Natural killer cell (primary cell): ENCODE measurements around the gene ADAM10. TPM values are rescaled to one million over a fixed set of nuclear protein-coding genes. Genes with fewer than 3 reads are reported as not detected.

Experiments
- ATAC-seq, 3 donors: fragments of 150-1000 bp in 2 of 3; fragments of 200-7000 bp in 1 of 3; cut with Tn5 transposase; 1 replicate in 1 of 3; 2 replicates in 2 of 3; pipeline ENCODE4 v1.10.0; 2021; ENCODE audit warnings: mild to moderate bottlenecking in 2 of 3, moderate library complexity in 2 of 3
- DNase-seq, 2 donors: peaks; one replicate each; pipeline versions ENCODE4 v3.0.0 to v3.0.0-alpha.2; 2013 to 2021; ENCODE audit warnings: mixed read lengths in 1 of 2
- H3K27ac ChIP-seq: one replicate; pipeline ENCODE4 v1.5.1; 2013; ENCODE audit warnings: mild to moderate bottlenecking, low read length
- H3K27me3 ChIP-seq: one replicate; pipeline ENCODE4 v1.6.1; 2013; ENCODE audit warnings: low read length; ENCODE audit not compliant: control insufficient read depth, insufficient read depth
- H3K36me3 ChIP-seq: one replicate; pipeline ENCODE4 v1.6.1; 2013; ENCODE audit warnings: low read length; ENCODE audit not compliant: control insufficient read depth, insufficient read depth
- H3K4me1 ChIP-seq: one replicate; pipeline ENCODE4 v1.6.1; 2013; ENCODE audit warnings: low read length; ENCODE audit not compliant: control insufficient read depth, insufficient read depth
- H3K4me3 ChIP-seq: one replicate; pipeline ENCODE4 v1.5.1; 2013; ENCODE audit warnings: low read length
- H3K9me3 ChIP-seq: one replicate; pipeline ENCODE4 v1.6.1; 2013; ENCODE audit warnings: low read length; ENCODE audit not compliant: control insufficient read depth, insufficient read depth
- H3K27ac Mint-ChIP-seq, 2 donors: one replicate each; pipeline ENCODE4 v1.8.0; 2022; ENCODE audit warnings: mild to moderate bottlenecking in 2 of 2, mixed read lengths in 2 of 2, moderate library complexity in 1 of 2
- H3K27me3 Mint-ChIP-seq, 2 donors: one replicate each; pipeline ENCODE4 v1.8.0; 2022; ENCODE audit warnings: low read depth in 2 of 2, mixed read lengths in 2 of 2
- H3K36me3 Mint-ChIP-seq: one replicate; pipeline ENCODE4 v1.8.0; 2022; ENCODE audit warnings: mixed read lengths
- H3K4me1 Mint-ChIP-seq, 2 donors: one replicate each; pipeline ENCODE4 v1.8.0; 2022; ENCODE audit warnings: mixed read lengths in 2 of 2
- H3K4me3 Mint-ChIP-seq: one replicate; pipeline ENCODE4 v1.8.0; 2022; ENCODE audit warnings: mild to moderate bottlenecking, moderate library complexity, mixed read lengths
- H3K9me3 Mint-ChIP-seq, 2 donors: one replicate each; pipeline ENCODE4 v1.8.0; 2022; ENCODE audit warnings: mixed read lengths in 2 of 2
- WGBS: methylation state at CpG from one replicate; pipeline ENCODE4 v1.1.7; 2013; ENCODE audit warnings: missing lambda C conversion rate; ENCODE audit not compliant: insufficient coverage; 5-methylcytosine and 5-hydroxymethylcytosine counted together
- intact Hi-C: fragments of 100-400 bp; cut with micrococcal nuclease; formaldehyde crosslinking; loops from one replicate; pipeline ENCODE4 v1.14.2; 2022
- total RNA-seq, 4 donors: library from RNA; stranded (reverse); fragments of 120-200 nt in 1 of 4; gene quantifications; one replicate each; pipeline versions ENCODE4 v1.2.3 to v1.2.4, GENCODE V29; 2013 to 2022
- TF ChIP-seq, protein P1 (sequence below): fragments of 200-600 bp; IDR thresholded peaks from one replicate; pipeline ENCODE4 v1.8.0; 2022; ENCODE audit warnings: antibody characterized with exemption

Gene ADAM10
- total RNA-seq, 3 donors from 2014 or later (not counting 1 experiment from before 2014, with no cell fraction given): 223 to 297 (median 259) TPM

DNA sequence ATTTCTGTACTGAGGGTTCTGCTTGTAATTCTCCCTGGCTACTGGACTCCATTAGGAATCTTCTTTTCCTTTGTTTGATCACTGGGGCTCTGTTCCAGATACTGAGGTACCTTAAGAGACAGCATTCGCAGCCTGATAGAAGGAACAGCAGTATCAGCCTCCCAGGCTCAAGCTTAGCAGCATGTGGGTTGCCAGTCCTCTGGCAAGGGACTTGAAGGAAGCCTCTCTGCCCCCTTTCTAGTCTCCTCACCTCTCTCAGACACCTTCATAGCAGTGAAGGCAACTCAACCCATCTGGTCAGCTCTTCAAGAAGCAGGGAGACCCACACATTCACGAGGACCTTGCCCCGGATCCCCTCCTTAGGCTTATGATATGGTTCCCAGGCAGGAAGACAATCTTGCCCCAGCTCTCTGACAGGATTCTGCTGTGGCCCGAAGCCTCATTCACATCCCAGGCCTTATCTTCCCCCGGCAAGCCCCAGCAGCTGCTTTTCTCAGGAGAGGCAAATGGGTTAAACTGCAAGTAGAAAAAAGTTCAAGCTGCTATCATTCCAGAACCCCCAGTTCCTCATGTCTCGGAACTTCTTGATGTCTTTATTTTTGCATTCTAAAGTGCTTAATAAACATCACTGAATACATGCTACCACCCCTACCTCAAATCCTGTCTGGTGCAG lies 164.6 kb downstream of the ADAM10 start:
- H3K36me3 Mint-ChIP-seq: no peaks in the 10 kb centered on the region
- DNase-seq (no peak), ATAC-seq (no peak)
- Histone ChIP-seq H3K4me1 (peaks cover 8% of the 10 kb centered on the region), H3K9me3 (no peaks in the 10 kb centered on the region), H3K4me3 (no peak overlapping the region), H3K27me3 (no peaks in the 10 kb centered on the region), H3K36me3 (no peaks in the 10 kb centered on the region), H3K27ac (no peak overlapping the region)
- intact Hi-C loops: no loop called here
- 75% methylated on average over 6 of the region's 6 CpGs for WGBS
- peaks cover 20 to 35% of the 10 kb centered on the region in 2 donors for H3K4me1 Mint-ChIP-seq
- no peak overlapping the region for H3K4me3 Mint-ChIP-seq
- no peaks in the 10 kb centered on the region for H3K27me3 Mint-ChIP-seq
- H3K9me3 Mint-ChIP-seq: peaks cover 3 to 6% of the 10 kb centered on the region in 2 donors
- TF ChIP-seq, protein P1, sequence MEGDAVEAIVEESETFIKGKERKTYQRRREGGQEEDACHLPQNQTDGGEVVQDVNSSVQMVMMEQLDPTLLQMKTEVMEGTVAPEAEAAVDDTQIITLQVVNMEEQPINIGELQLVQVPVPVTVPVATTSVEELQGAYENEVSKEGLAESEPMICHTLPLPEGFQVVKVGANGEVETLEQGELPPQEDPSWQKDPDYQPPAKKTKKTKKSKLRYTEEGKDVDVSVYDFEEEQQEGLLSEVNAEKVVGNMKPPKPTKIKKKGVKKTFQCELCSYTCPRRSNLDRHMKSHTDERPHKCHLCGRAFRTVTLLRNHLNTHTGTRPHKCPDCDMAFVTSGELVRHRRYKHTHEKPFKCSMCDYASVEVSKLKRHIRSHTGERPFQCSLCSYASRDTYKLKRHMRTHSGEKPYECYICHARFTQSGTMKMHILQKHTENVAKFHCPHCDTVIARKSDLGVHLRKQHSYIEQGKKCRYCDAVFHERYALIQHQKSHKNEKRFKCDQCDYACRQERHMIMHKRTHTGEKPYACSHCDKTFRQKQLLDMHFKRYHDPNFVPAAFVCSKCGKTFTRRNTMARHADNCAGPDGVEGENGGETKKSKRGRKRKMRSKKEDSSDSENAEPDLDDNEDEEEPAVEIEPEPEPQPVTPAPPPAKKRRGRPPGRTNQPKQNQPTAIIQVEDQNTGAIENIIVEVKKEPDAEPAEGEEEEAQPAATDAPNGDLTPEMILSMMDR: no peak
- H3K27ac Mint-ChIP-seq: peak overlapping the region; percentile 2 to 17

DNA sequence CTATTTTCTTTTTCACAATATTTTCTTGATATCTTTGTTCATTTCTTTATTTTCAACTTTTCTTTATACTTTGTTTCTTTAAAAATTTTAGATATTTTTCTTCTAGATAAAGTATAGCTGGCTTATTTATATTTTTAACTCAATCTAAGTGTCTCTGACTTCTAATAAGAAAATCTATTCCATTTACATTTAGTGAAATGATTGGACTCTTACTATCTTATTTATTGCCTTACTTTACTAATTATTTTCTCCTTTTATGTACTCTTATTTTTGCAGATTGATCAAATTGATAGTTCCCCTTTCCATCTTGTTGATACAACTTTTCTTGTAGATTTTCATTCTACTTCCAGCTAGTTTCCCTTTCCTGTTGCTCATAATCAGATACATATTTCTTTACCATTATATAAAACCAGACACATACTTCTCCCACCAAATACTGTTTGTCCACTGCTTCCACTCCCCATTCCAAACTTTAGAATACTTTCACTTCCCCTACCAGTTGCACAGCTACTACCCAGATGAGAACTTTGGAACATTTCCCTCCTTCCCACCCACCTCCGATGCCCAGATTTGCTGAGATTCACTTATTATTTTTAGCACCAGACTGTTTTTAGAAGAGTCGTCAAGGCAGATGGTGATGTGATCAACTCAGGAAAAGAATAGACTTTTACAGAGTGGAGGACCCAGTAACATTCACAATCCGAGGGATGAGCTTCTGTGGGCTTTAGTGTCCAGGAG lies 166.2 kb downstream of the ADAM10 start:
- H3K36me3 Mint-ChIP-seq: no peaks in the 10 kb centered on the region
- WGBS: 95% methylated on average over 3 of the region's 3 CpGs

DNA sequence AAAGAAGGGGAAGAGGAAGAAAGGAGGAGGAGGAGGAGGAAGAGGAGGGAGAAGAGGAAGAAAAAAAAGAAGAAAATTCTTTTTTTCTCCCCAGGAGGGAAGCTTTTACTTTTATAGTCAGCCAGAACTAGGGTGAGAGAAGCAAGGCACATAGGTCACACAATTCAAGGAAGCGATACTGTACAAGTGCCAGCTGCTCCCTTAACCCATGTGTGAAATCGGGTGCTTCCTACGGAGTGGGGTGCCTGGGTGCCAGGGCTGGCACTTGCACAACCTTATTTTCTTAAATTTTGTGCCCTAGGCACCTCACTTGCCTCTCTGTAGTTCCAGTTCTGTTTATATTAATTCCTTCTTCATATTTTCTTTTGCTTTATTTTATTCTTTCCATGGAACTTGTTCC lies 167.3 kb downstream of the ADAM10 start:
- no peak overlapping the region for H3K4me3 ChIP-seq

More for the DNA sequence above, 166.2 kb downstream of the ADAM10 start:
- intact Hi-C loops: no loop called here
- Histone ChIP-seq H3K36me3 (no peaks in the 10 kb centered on the region), H3K4me3 (no peak overlapping the region), H3K27ac (no peak overlapping the region), H3K4me1 (peaks cover 8% of the 10 kb centered on the region), H3K9me3 (no peaks in the 10 kb centered on the region), H3K27me3 (no peaks in the 10 kb centered on the region)
- H3K27me3 Mint-ChIP-seq: no peaks in the 10 kb centered on the region
- H3K9me3 Mint-ChIP-seq: peaks cover 3 to 6% of the 10 kb centered on the region in 2 donors
- H3K4me3 Mint-ChIP-seq: no peak overlapping the region
- no peak overlapping the region for H3K27ac Mint-ChIP-seq
- no peak for ATAC-seq
- TF ChIP-seq, protein P1: no peak
- no peak for DNase-seq
- peaks cover 20 to 29% of the 10 kb centered on the region in 2 donors for H3K4me1 Mint-ChIP-seq

More for the DNA sequence above, 167.3 kb downstream of the ADAM10 start:
- no peak overlapping the region for H3K27ac ChIP-seq
- ATAC-seq: no peak
- no peak for DNase-seq
- H3K27me3 ChIP-seq: no peaks in the 10 kb centered on the region
- intact Hi-C loops: no loop called here
- Mint-ChIP-seq H3K36me3 (no peaks in the 10 kb centered on the region), H3K27me3 (no peaks in the 10 kb centered on the region), H3K27ac (no peak overlapping the region), H3K4me3 (no peak overlapping the region), H3K4me1 (peaks cover 20 to 29% of the 10 kb centered on the region in 2 donors), H3K9me3 (peaks cover 3 to 6% of the 10 kb centered on the region in 2 donors)
- H3K9me3 ChIP-seq: no peaks in the 10 kb centered on the region
- no peaks in the 10 kb centered on the region for H3K36me3 ChIP-seq
- 76% methylated on average over 3 of the region's 3 CpGs for WGBS
- H3K4me1 ChIP-seq: peaks cover 8% of the 10 kb centered on the region
- TF ChIP-seq, protein P1: no peak
